IPS DF 6.9 (cell line): ENCODE results near the gene ADAMTS16.

Experiments
- DNase-seq: peaks from one replicate; pipeline ENCODE4 v3.0.0-alpha.2; 2013; ENCODE audit warnings: low read depth, low spot score
- H3K27ac ChIP-seq: one replicate; pipeline ENCODE4 v1.5.1; 2013; ENCODE audit warnings: low read length, control low read depth
- H3K27me3 ChIP-seq: 2 replicates; pipeline ENCODE4 v1.6.1; 2013; ENCODE audit warnings: mild to moderate bottlenecking, low read length; ENCODE audit not compliant: control insufficient read depth, insufficient read depth
- H3K36me3 ChIP-seq: 2 replicates; pipeline ENCODE4 v1.6.1; 2013; ENCODE audit warnings: low read length; ENCODE audit not compliant: control insufficient read depth, insufficient read depth
- H3K4me1 ChIP-seq: 2 replicates; pipeline ENCODE4 v1.6.1; 2013; ENCODE audit warnings: low read length; ENCODE audit not compliant: control insufficient read depth, insufficient read depth
- H3K4me3 ChIP-seq: 2 replicates; pipeline ENCODE4 v1.5.1; 2013; ENCODE audit warnings: mild to moderate bottlenecking, low read length
- H3K9me3 ChIP-seq: 2 replicates; pipeline ENCODE4 v1.6.1; 2013; ENCODE audit warnings: low read length, inconsistent platforms; ENCODE audit not compliant: control insufficient read depth, insufficient read depth
- WGBS: extraction: QIAGEN DNeasy Blood & Tissue Kit; methylation state at CpG from one replicate; pipeline ENCODE4 v1.1.7; 2013; ENCODE audit warnings: mixed read lengths, missing lambda C conversion rate; ENCODE audit not compliant: insufficient read length, insufficient coverage; 5-methylcytosine and 5-hydroxymethylcytosine counted together

The ADAMTS16 gene

GRCh38 chr5:5293029-5293428, 152.9 kb downstream of the ADAMTS16 start:
- no peaks in the 10 kb centered on the region for H3K36me3 ChIP-seq
- no peaks in the 10 kb centered on the region for H3K9me3 ChIP-seq
- H3K27ac ChIP-seq = no peak overlapping the region
- no peak overlapping the region for H3K4me3 ChIP-seq
- WGBS = no CpG with 5 or more reads among the region's 5 CpGs
- DNase-seq = peak; percentile 27
- no peaks in the 10 kb centered on the region for H3K27me3 ChIP-seq
- H3K4me1 ChIP-seq = no peaks in the 10 kb centered on the region; the same call in 1 of the 2 replicates

GRCh38 chr5:5294429-5294828, 154.3 kb downstream of the ADAMTS16 start:
- DNase-seq = no peak
- Histone ChIP-seq H3K4me3 (no peak overlapping the region), H3K27me3 (no peaks in the 10 kb centered on the region), H3K36me3 (no peaks in the 10 kb centered on the region), H3K27ac (no peak overlapping the region), H3K4me1 (no peaks in the 10 kb centered on the region; the same call in 1 of the 2 replicates), H3K9me3 (no peaks in the 10 kb centered on the region)
- WGBS = no CpG with 5 or more reads among the region's 1 CpG

- Histone ChIP-seq H3K27me3 (no peaks in the 10 kb centered on the region), H3K4me3 (no peak overlapping the region), H3K4me1 (no peaks in the 10 kb centered on the region; the same call in 1 of the 2 replicates), H3K27ac (no peak overlapping the region), H3K9me3 (no peaks in the 10 kb centered on the region), H3K36me3 (no peaks in the 10 kb centered on the region)
- WGBS = no CpG with 5 or more reads among the region's 4 CpGs
- DNase-seq = no peak
These were observed 155.2 kb downstream of the ADAMTS16 start for GRCh38 chr5:5295351-5295750.

- Histone ChIP-seq H3K27me3 (no peaks in the 10 kb centered on the region), H3K27ac (no peak overlapping the region), H3K4me1 (no peaks in the 10 kb centered on the region; the same call in 1 of the 2 replicates), H3K36me3 (no peaks in the 10 kb centered on the region), H3K4me3 (no peak overlapping the region), H3K9me3 (no peaks in the 10 kb centered on the region)
- DNase-seq = no peak
- WGBS = no CpG with 5 or more reads among the region's 6 CpGs
These were observed 155.9 kb downstream of the ADAMTS16 start for GRCh38 chr5:5296051-5296450.

- DNase-seq = no peak
- Histone ChIP-seq H3K9me3 (peaks cover 2% of the 10 kb centered on the region; the same call in 1 of the 2 replicates), H3K4me3 (no peak overlapping the region), H3K27me3 (no peaks in the 10 kb centered on the region), H3K36me3 (no peaks in the 10 kb centered on the region), H3K4me1 (no peaks in the 10 kb centered on the region; the same call in 1 of the 2 replicates), H3K27ac (no peak overlapping the region)
- WGBS = no CpG with 5 or more reads among the region's 9 CpGs
These were observed 157.4 kb downstream of the ADAMTS16 start for GRCh38 chr5:5297432-5298067.

- Histone ChIP-seq H3K4me1 (no peaks in the 10 kb centered on the region), H3K9me3 (peaks cover 2% of the 10 kb centered on the region; the same call in 1 of the 2 replicates), H3K4me3 (no peak overlapping the region), H3K36me3 (no peaks in the 10 kb centered on the region), H3K27me3 (no peaks in the 10 kb centered on the region), H3K27ac (no peak overlapping the region)
- WGBS = no CpG with 5 or more reads among the region's 4 CpGs
- DNase-seq = no peak
These were observed 158.0 kb downstream of the ADAMTS16 start for GRCh38 chr5:5298068-5298633.

- Histone ChIP-seq H3K9me3 (peaks cover 2% of the 10 kb centered on the region; the same call in 1 of the 2 replicates), H3K4me3 (no peak overlapping the region), H3K27ac (no peak overlapping the region), H3K4me1 (no peaks in the 10 kb centered on the region), H3K36me3 (no peaks in the 10 kb centered on the region), H3K27me3 (no peaks in the 10 kb centered on the region)
- WGBS = no CpG with 5 or more reads among the region's 13 CpGs
- no peak for DNase-seq
These were observed 158.9 kb downstream of the ADAMTS16 start for GRCh38 chr5:5298841-5299541.

- DNase-seq = no peak
- Histone ChIP-seq H3K9me3 (peaks cover 2% of the 10 kb centered on the region; the same call in 1 of the 2 replicates), H3K27me3 (no peaks in the 10 kb centered on the region), H3K27ac (no peak overlapping the region), H3K36me3 (peaks cover 6% of the 10 kb centered on the region; the same call in 1 of the 2 replicates), H3K4me3 (no peak overlapping the region), H3K4me1 (no peaks in the 10 kb centered on the region)
- WGBS = no CpG with 5 or more reads among the region's 3 CpGs
These were observed 161.0 kb downstream of the ADAMTS16 start for GRCh38 chr5:5301176-5301575.

GRCh38 chr5:5302201-5302600, 162.1 kb downstream of the ADAMTS16 start:
- Histone ChIP-seq H3K27ac (no peak overlapping the region), H3K4me3 (no peak overlapping the region), H3K9me3 (peaks cover 2% of the 10 kb centered on the region; the same call in 1 of the 2 replicates), H3K27me3 (no peaks in the 10 kb centered on the region), H3K4me1 (no peaks in the 10 kb centered on the region), H3K36me3 (peaks cover 6% of the 10 kb centered on the region; the same call in 1 of the 2 replicates)
- no CpG with 5 or more reads among the region's 4 CpGs for WGBS
- no peak for DNase-seq

GRCh38 chr5:5303242-5303641, 163.1 kb downstream of the ADAMTS16 start:
- H3K4me3 ChIP-seq = no peak overlapping the region
- no peaks in the 10 kb centered on the region for H3K27me3 ChIP-seq
- peaks cover 2% of the 10 kb centered on the region; the same call in 1 of the 2 replicates for H3K9me3 ChIP-seq
- no peak for DNase-seq
- no peak overlapping the region for H3K27ac ChIP-seq
- no peaks in the 10 kb centered on the region for H3K4me1 ChIP-seq
- H3K36me3 ChIP-seq = peaks cover 6% of the 10 kb centered on the region; the same call in 1 of the 2 replicates
- no CpG with 5 or more reads among the region's 15 CpGs for WGBS
